Stimulated activated CD8-positive, alpha-beta memory T cell treated with anti-CD3 and anti-CD28 coated beads, Interleukin-2, amount 100 ng/mL, for 48 hours (primary cell): ENCODE measurements around the gene DNAH12.
"Not testable (repeated sequence)": the region's sequence is repeated elsewhere in the genome, so short reads cannot be mapped to it uniquely, and the experiment has no call there.

ENCODE experiments used
- DNase-seq, 2 donors: peaks; one replicate each; pipeline ENCODE4 v3.0.0-alpha.2; 2020; ENCODE audit warnings: low read depth in 2 of 2

Gene DNAH12

GRCh38 chr3:57518276-57518915 lies 25.7 kb downstream of the DNAH12 start:
- no peak for DNase-seq

DNA sequence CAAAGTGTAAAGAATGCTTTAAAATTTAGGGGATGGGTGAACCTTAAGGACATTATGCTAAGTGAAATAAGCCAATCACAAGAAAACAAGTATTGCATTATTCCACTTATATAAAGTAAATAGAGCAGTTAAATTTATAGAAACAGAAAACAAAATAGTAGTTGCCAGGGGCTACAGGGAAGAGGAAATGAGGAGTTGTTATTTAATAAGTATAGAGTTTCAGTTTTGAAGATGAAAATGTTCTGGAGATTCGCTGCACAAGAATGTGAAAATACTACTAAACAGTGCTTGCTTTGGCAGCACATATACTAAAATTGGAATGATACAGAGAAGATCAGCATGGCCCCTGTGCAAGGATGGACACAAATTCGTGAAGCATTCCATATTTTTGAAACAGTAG lies 32.0 kb downstream of the DNAH12 start:
- no peak for DNase-seq

DNA sequence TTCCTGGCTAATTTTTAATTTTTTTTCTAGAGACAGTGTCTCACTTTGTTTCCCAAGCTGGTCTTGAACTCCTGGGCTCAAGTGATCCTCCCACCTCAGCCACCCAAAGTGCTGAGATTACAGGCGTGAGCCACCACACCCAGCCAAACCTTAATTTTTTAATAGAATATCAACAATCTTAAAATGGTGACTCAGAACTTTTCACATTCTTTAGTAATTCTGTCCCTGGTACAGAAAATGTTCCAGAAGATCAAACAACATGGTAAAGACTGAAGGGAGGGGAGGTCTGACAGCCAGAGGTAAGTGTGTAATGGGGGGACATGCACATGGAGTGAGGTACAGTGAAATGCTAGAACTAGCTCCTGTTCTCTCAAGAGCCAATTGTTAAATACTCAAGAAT lies 38.2 kb downstream of the DNAH12 start:
- DNase-seq, result no peak

DNA sequence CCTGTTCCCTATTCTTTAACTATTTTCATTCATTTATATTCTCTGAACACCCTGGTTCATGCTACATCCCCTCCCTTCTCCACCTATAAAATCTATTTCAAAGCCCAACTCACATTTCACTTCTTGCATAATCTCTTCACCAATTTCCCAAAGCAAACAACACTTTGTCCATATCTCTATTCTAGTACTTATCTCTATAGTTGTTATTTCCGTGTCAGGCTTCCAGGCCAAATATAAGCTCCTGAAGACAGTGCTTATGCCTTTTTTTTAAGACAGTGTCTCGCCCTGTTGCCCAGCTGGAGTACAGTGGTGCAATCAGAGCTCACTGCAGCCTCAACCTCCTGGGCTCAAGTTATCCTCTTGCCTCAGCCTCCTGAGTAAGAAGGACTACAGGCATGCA lies 43.6 kb downstream of the DNAH12 start:
- no peak for DNase-seq

DNA sequence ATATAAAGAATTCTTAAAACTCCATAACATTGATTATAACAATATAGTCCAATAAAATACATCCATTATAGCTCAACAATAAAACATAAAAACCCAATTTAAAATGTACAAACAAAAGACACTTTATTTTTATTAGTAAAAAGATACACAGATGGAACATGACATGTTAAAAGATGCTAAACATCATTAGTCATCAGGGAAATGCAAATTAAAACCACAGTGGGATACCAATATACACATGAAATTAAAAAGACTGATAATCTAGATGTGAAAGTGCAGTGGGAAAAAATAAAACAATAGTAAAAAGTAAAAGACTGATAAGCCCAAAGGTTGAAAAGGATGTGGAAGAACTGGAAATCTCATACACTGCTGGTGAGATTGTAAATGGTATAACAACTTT lies 46.2 kb downstream of the DNAH12 start:
- DNase-seq, result no peak

GRCh38 chr3:57484563-57484962 lies 59.6 kb downstream of the DNAH12 start:
- no peak for DNase-seq

DNA sequence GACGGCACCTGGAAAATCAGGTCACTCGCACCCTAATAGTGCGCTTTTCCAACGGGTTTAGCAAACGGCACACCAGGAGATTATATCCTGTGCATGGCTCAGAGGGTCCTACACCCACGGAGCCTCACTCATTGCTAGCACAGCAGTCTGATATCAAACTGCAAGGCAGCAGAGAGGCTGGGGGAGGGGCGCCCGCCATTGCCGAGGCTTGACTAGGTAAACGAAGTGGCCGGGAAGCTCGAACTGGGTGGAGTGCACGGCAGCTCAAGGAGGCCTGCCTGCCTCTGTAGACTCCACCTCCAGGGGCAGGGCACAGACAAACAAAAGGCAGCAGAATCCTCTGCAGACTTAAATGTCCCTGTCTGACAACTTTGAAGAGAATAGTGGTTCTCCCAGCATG lies 67.0 kb downstream of the DNAH12 start:
- DNase-seq, result not testable (repeated sequence)

DNA sequence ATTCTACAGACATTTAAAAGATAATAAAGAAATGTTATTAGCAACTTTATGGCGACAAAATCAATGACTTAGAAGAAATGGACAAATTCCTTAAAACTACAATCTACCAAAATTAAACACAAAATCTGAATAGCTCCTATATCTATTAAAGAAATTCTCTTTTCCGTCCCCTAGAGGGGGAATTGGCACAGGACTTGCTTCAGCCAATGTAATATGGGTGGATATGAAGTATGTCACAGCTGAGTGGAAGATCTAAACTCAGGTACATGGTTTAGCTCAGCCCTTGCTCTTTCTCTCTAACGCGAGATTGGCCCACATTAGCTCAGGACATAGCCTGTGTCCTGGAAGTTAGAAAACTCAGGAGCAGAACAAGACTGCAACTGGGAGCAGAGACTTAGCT lies 79.3 kb downstream of the DNAH12 start:
- DNase-seq, result no peak

GRCh38 chr3:57464011-57464410 lies 80.1 kb downstream of the DNAH12 start:
- DNase-seq, result no peak

DNA sequence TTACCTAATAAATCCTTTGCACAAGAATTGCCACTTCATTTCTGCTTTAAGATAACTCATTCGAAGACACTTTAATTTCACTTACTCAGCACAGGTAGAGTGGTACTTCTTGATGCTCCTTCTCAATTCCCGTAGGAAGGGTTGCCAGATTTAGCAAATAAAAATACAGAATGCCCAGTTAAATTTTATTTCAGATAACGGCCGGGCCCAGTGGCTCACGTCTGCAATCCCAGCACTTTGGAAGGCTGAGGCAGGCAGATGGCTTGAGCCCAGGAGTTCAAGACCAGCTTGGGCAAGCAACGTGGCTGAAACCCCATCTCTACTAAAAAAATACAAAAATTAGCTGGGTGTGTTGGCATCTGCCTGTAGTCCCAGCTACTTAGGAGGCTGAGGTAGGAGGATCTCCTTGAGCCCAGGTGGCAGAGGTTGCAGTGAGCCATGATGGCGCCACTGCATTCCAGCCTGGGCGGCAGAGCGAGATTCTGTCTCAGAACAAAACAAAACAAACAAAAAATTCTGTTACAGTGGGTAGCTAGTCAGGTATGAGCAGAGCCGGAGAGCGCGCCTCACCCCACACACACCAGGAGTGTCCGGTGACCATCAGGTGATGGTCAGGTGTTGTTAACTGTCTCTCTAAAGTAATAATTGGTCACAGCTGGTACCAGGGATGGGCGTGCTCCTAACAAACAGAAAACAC lies 92.8 kb downstream of the DNAH12 start:
- DNase-seq, result no peak

- not testable (repeated sequence) for DNase-seq
These were observed 94.8 kb downstream of the DNAH12 start for GRCh38 chr3:57449276-57449847.

DNA sequence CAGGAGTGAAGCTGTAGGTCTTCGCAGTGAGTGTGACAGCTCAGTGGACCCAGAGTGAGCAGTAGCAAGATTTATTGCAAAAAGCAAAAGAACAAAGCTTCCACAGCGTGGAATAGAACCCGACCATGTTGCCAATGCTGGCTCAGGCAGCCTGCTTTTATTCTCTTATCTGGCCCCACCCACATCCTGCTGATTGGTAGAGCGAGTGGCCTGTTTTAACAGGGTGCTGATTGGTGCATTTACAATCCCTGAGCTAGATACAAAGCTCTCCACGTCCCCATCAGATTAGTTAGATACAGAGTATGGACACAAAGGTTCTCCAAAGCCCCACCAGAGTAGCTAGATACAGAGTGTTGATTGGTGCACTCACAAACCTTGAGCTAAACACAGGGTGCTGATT lies 95.7 kb downstream of the DNAH12 start:
- DNase-seq, result not testable (repeated sequence)

GRCh38 chr3:57446318-57446841 lies 97.8 kb downstream of the DNAH12 start:
- DNase-seq, result no peak

DNA sequence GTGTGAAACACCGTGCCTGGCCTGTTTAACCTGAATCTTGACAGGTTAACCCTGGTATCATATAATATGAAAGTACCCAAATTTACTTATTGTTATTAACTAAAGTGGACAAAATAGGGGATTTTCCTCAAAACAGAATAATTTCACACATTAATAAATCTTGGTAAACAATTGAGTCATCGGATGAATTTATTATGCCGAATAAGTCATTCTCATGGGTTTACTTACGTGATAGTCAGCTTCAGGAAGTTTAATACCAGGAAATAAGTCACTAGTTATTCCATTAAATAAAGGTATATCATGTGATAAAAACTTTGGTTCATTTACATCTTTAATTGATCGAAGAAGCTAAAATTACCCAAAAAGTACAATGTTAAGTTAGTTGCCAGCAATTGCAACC lies 99.7 kb downstream of the DNAH12 start:
- DNase-seq, result no peak

DNA sequence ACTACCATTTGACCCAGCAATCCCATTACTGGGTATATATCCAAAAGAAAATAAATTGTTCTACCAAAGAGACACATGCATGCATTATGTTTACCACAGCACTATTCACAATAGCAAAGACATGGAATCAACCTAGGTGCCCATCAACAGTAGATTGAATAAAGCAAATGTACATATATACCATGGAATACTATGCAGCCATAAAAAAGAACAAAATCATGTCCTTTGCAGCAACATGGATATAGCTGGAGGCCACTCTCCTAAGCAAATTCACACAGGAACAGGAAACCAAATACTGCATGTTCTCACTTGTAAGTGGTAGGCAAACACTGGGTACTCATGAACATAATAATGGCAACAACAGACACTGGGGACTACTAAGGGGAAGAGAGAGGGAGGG lies 104.0 kb downstream of the DNAH12 start:
- DNase-seq, result not testable (repeated sequence)

GRCh38 chr3:57438460-57438859 lies 105.7 kb downstream of the DNAH12 start:
- DNase-seq, result peak in 1 of 2 donors; percentile 0

DNA sequence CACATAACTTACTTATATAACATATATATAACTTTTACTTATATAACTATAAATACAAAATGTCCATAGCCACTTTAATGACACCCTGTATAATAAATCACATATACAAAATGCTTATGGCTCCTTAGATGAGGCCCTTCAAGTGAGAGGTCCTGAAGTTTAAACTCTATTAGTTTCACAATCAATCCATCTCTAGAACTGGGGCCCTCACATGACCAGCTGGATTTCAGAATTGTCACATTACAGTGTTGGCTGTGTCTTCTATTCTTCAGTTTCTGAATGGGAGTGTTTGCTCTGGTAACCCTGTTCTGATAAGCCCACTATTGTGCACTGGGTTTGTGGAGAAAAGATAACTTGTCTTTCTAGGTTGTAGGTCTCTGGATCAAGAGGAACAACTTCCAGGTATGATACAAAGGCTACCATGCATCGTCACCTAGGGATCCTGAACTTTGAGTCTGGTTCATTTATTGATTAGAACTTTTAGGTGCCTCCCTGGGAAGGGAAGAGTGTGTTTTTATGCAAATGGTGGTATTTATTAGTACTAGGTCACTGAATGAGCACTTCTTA lies 107.9 kb downstream of the DNAH12 start:
- DNase-seq, result no peak

GRCh38 chr3:57434041-57434440 lies 110.1 kb downstream of the DNAH12 start:
- no peak for DNase-seq

GRCh38 chr3:57423335-57423734 lies 120.8 kb downstream of the DNAH12 start:
- DNase-seq, result no peak

DNA sequence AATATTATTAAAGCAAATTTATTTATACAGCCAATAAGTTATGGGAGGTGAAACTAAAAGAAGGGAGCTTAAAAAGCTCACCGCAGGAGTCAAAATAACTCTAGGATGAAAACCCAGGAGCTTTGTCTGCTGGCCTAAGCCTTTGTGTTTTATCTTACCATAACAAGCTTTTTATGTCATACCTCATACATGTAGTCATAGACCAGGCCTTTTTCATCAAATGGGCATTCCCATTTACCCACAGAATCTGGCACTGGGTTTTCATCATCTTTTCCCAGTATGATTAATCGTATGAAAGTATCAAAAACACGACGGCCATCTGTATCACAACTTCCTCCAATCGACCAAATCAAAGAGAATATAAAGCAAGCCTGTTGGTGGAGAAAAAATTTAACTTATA lies 122.8 kb downstream of the DNAH12 start:
- no peak for DNase-seq

DNA sequence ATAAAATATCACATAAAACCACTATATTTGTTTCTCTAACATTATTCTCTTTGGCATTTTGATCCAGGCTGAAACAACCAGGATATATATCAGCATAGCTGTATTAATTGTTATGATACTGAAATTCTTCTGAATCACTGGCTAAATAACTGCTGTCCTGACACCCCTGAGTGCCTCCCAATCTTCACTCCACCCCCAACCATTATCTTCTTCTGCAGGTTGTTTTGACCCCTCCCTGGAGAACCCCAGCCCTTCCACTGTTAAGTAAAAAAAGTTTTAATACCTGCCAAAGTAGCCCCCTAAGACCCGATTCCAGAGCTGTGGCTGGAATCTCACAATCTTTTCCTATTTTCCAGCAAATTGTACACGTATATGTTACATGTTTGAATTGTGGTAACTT lies 124.1 kb downstream of the DNAH12 start:
- no peak for DNase-seq

GRCh38 chr3:57411715-57412114 lies 132.4 kb downstream of the DNAH12 start:
- no peak for DNase-seq

- no peak for DNase-seq
These were observed 134.7 kb downstream of the DNAH12 start for GRCh38 chr3:57409471-57409870.
